GM23338 (cell line): Measurements from ENCODE around the gene TNFRSF21. TPM values are rescaled to one million over a fixed set of nuclear protein-coding genes. Genes with fewer than 3 reads are reported as not detected.

Experiments used
- ATAC-seq: fragments of 200-7000 bp; cut with Tn5 transposase; 3 replicates; pipeline ENCODE4 v1.9.1; 2020
- DNase-seq: peaks from one replicate; pipeline ENCODE4 v3.0.0-alpha.2; 2015; ENCODE audit warnings: low spot score
- H2AFZ ChIP-seq: fragments of 200-600 bp; sonication (generic); 2 replicates; pipeline ENCODE4 v1.8.0; 2016; ENCODE audit warnings: antibody characterized with exemption, mild to moderate bottlenecking, moderate library complexity
- H3F3A ChIP-seq: fragments of 200-600 bp; sonication (generic); replicated peaks from 2 replicates; pipeline ENCODE4 v1.8.0; 2017; ENCODE audit warnings: antibody characterized with exemption, mixed run types, low read depth
- H3K27ac ChIP-seq: fragments of 200-600 bp; sonication (generic); 2 replicates; pipeline ENCODE4 v1.6.1; 2016; ENCODE audit warnings: low read depth
- H3K27me3 ChIP-seq: fragments of 200-600 bp; sonication (generic); 2 replicates; pipeline ENCODE4 v1.8.0; 2016; ENCODE audit warnings: mild to moderate bottlenecking, mixed run types, moderate library complexity; ENCODE audit not compliant: insufficient read depth
- H3K36me3 ChIP-seq: fragments of 200-600 bp; sonication (generic); 2 replicates; pipeline ENCODE4 v1.8.0; 2016; ENCODE audit warnings: mild to moderate bottlenecking; ENCODE audit not compliant: insufficient read depth
- H3K4me1 ChIP-seq: fragments of 200-600 bp; sonication (generic); 2 replicates; pipeline ENCODE4 v1.8.0; 2016; ENCODE audit warnings: mild to moderate bottlenecking, moderate library complexity; ENCODE audit not compliant: insufficient read depth
- H3K4me2 ChIP-seq: fragments of 200-600 bp; sonication (generic); 2 replicates; pipeline ENCODE4 v1.7.1; 2017; ENCODE audit warnings: mixed run types
- H3K4me3 ChIP-seq: fragments of 200-600 bp; sonication (generic); 2 replicates; pipeline ENCODE4 v1.6.1; 2016; ENCODE audit warnings: mixed run types
- H3K79me2 ChIP-seq: fragments of 200-600 bp; sonication (generic); replicated peaks from 2 replicates; pipeline ENCODE4 v1.8.0; 2017; ENCODE audit warnings: mild to moderate bottlenecking; ENCODE audit not compliant: insufficient read depth
- H3K9me2 ChIP-seq: fragments of 200-600 bp; sonication (generic); 2 replicates; pipeline ENCODE4 v1.8.0; 2017; ENCODE audit not compliant: insufficient read depth
- H4K20me1 ChIP-seq: fragments of 200-600 bp; sonication (generic); replicated peaks from 2 replicates; pipeline ENCODE4 v1.8.0; 2017; ENCODE audit warnings: mild to moderate bottlenecking; ENCODE audit not compliant: insufficient read depth
- H3K27ac Mint-ChIP-seq: 2 replicates; pipeline ENCODE4 v1.8.0; 2020; ENCODE audit warnings: inconsistent platforms, mild to moderate bottlenecking, moderate library complexity, mixed read lengths
- H3K27me3 Mint-ChIP-seq: 3 replicates; pipeline ENCODE4 v1.8.0; 2022; ENCODE audit warnings: low read depth, mild to moderate bottlenecking, moderate library complexity, mixed read lengths, inconsistent platforms; ENCODE audit not compliant: insufficient read depth, poor library complexity
- H3K36me3 Mint-ChIP-seq: 3 replicates; pipeline ENCODE4 v1.8.0; 2021; ENCODE audit warnings: low read depth, mild to moderate bottlenecking, inconsistent platforms, moderate library complexity, mixed read lengths
- H3K4me1 Mint-ChIP-seq: 3 replicates; pipeline ENCODE4 v1.8.0; 2020; ENCODE audit warnings: mild to moderate bottlenecking, inconsistent platforms, mixed read lengths
- H3K4me3 Mint-ChIP-seq: 3 replicates; pipeline ENCODE4 v1.8.0; 2021; ENCODE audit warnings: moderate library complexity, mild to moderate bottlenecking, inconsistent platforms, mixed read lengths
- H3K9me3 Mint-ChIP-seq: 3 replicates; pipeline ENCODE4 v1.8.0; 2020; ENCODE audit warnings: moderate library complexity, mild to moderate bottlenecking, inconsistent platforms, mixed read lengths
- CREB1 ChIP-seq: fragments of 250-450 bp; sonication (Bioruptor Pico); IDR thresholded peaks from 2 replicates; pipeline ENCODE4 v1.5.0; 2020; ENCODE audit warnings: low read depth, mild to moderate bottlenecking, moderate library complexity
- CTCF ChIP-seq, 2 experiments: fragments of 200-600 bp in 1 of 2; sonication (generic) in 1 of 2; conservative IDR thresholded peaks; 2 replicates each; pipeline versions ENCODE4 v1.5.1 to v1.6.1; 2016 to 2017; ENCODE audit warnings: antibody characterized with exemption in 2 of 2, low read depth in 2 of 2, mild to moderate bottlenecking in 2 of 2, moderate library complexity in 1 of 2
- ETS1 ChIP-seq: IDR thresholded peaks from 2 replicates; pipeline ENCODE4 v1.6.1; 2016; ENCODE audit warnings: antibody characterized with exemption
- EZH2 ChIP-seq: fragments of 200-600 bp; sonication (generic); IDR thresholded peaks from one replicate; pipeline ENCODE4 v1.8.0; 2017; ENCODE audit warnings: antibody characterized with exemption, mild to moderate bottlenecking, low read depth; ENCODE audit not compliant: unreplicated experiment
- EZH2phosphoT487 ChIP-seq: fragments of 200-600 bp; sonication (generic); IDR thresholded peaks from one replicate; pipeline ENCODE4 v1.8.1; 2018; ENCODE audit warnings: antibody characterized with exemption; ENCODE audit not compliant: unreplicated experiment
- JUNB ChIP-seq: IDR thresholded peaks from one replicate; pipeline ENCODE4 v1.6.1; 2016; ENCODE audit warnings: antibody characterized with exemption; ENCODE audit not compliant: unreplicated experiment
- NANOG ChIP-seq: IDR thresholded peaks from 2 replicates; pipeline ENCODE4 v1.6.1; 2016; ENCODE audit warnings: antibody characterized with exemption, borderline replicate concordance
- POLR2AphosphoS5 ChIP-seq: IDR thresholded peaks from 2 replicates; pipeline ENCODE4 v1.6.1; 2016; ENCODE audit warnings: antibody characterized with exemption, low read depth
- STAT1 ChIP-seq: IDR thresholded peaks from one replicate; pipeline ENCODE4 v1.6.1; 2016; ENCODE audit warnings: antibody characterized with exemption; ENCODE audit not compliant: unreplicated experiment
- ZNF331 ChIP-seq: fragments of 250-450 bp; sonication (Bioruptor Pico); IDR thresholded peaks from 2 replicates; pipeline ENCODE4 v1.5.0; 2020; ENCODE audit warnings: low read depth, mild to moderate bottlenecking, moderate library complexity
- ZNF462 ChIP-seq: fragments of 250-450 bp; sonication (Bioruptor Pico); IDR thresholded peaks from 2 replicates; pipeline ENCODE4 v1.5.0; 2020; ENCODE audit warnings: mild to moderate bottlenecking, moderate library complexity
- polyA plus RNA-seq: library from polyadenylated mRNA; unstranded; fragments of >200 nt; fragmentation: Nextera tagmentation; extraction: Ambion mirVana; gene quantifications from 2 replicates; pipeline ENCODE4 v1.2.1, GENCODE V29; 2016
- total RNA-seq: library from RNA; depleted of rRNA; stranded (reverse); fragments of >200 nt; shearing (Covaris generic); gene quantifications from 2 replicates; pipeline ENCODE4 v1.2.3, GENCODE V29; 2014

The TNFRSF21 gene
- total and polyA plus RNA-seq, 2 experiments from 2014 or later = 22.1 to 48.1 TPM

GRCh38 chr6:47251396-47251795 is 58.3 kb downstream of the TNFRSF21 start:
- Histone ChIP-seq H3K4me2 (no peak overlapping the region), H3F3A (no peaks in the 10 kb centered on the region), H2AFZ (no peak overlapping the region), H3K27me3 (no peaks in the 10 kb centered on the region), H3K27ac (no peak overlapping the region), H3K79me2 (peaks cover 74% of the 10 kb centered on the region), H3K4me1 (peaks cover 13% of the 10 kb centered on the region), H3K36me3 (no peaks in the 10 kb centered on the region), H4K20me1 (peaks cover 6% of the 10 kb centered on the region), H3K4me3 (no peak overlapping the region), H3K9me2 (no peaks in the 10 kb centered on the region)
- no peak for ATAC-seq
- Mint-ChIP-seq H3K4me1 (peaks cover 25% of the 10 kb centered on the region; the same call in 2 of the 3 replicates), H3K36me3 (peaks cover 22% of the 10 kb centered on the region; the same call in 2 of the 3 replicates), H3K9me3 (no peaks in the 10 kb centered on the region), H3K4me3 (no peak overlapping the region), H3K27ac (peak overlapping the region; percentile 38; the same call in 1 of the 2 replicates), H3K27me3 (no peaks in the 10 kb centered on the region)
- DNase-seq = no peak
- TF ChIP-seq ETS1 = no peak
- TF ChIP-seq JUNB = no peak
- TF ChIP-seq CREB1 (CRISPR knock-in tag) = no peak
- no peak for TF ChIP-seq POLR2AphosphoS5
- no peak for TF ChIP-seq CTCF (conservative IDR thresholded peaks at IDR 0.05; ENCODE audit: low read depth in 2 of 2)
- no peak for TF ChIP-seq STAT1
- no peak for TF ChIP-seq NANOG
- TF ChIP-seq EZH2phosphoT487 = no peak
- TF ChIP-seq EZH2 = no peak
- no peak for TF ChIP-seq ZNF462 (CRISPR knock-in tag)
- TF ChIP-seq ZNF331 (CRISPR knock-in tag) = no peak
